HepG2 (cell line): ENCODE data around the gene ABHD2. TPM values are rescaled to one million over a fixed set of nuclear protein-coding genes. Genes with fewer than 3 reads are reported as not detected.

Source experiments
- ARID2 ChIP-seq: sonication (generic); formaldehyde crosslinking; IDR thresholded peaks from 2 replicates; pipeline ENCODE4 v1.8.1; 2022; ENCODE audit warnings: mild to moderate bottlenecking, missing genetic modification reagents, borderline replicate concordance
- ARID5B ChIP-seq: IDR thresholded peaks from 2 replicates; pipeline ENCODE4 v1.4.0; 2020; ENCODE audit warnings: mild to moderate bottlenecking, missing genetic modification reagents
- CSRNP2 ChIP-seq: sonication (generic); formaldehyde crosslinking; conservative IDR thresholded peaks from 2 replicates; pipeline ENCODE4 v1.8.0; 2022; ENCODE audit warnings: low read depth, missing genetic modification reagents
- E2F5 ChIP-seq: sonication (generic); formaldehyde crosslinking; conservative IDR thresholded peaks from 2 replicates; pipeline ENCODE4 v1.4.0; 2020; ENCODE audit warnings: missing genetic modification reagents
- HCFC1 ChIP-seq: fragments of 150-350 bp; IDR thresholded peaks from 2 replicates; pipeline ENCODE4 v1.6.1; 2014; ENCODE audit warnings: low read depth, low read length
- HIVEP1 ChIP-seq: sonication (generic); formaldehyde crosslinking; IDR thresholded peaks from 2 replicates; pipeline ENCODE4 v1.4.0; 2020; ENCODE audit warnings: mild to moderate bottlenecking, missing genetic modification reagents
- IKZF4 ChIP-seq: sonication (generic); formaldehyde crosslinking; IDR thresholded peaks from 2 replicates; pipeline ENCODE4 v1.5.1; 2020; ENCODE audit warnings: borderline replicate concordance, mild to moderate bottlenecking, low read depth, missing genetic modification reagents; ENCODE audit errors: not compliant biosample characterization
- NFE2 ChIP-seq: sonication (generic); formaldehyde crosslinking; IDR thresholded peaks from 2 replicates; pipeline ENCODE4 v1.4.0; 2020; ENCODE audit warnings: missing genetic modification reagents
- PRDM4 ChIP-seq: sonication (generic); formaldehyde crosslinking; IDR thresholded peaks from 2 replicates; pipeline ENCODE4 v1.9.0; 2021; ENCODE audit warnings: missing genetic modification reagents, borderline replicate concordance
- SNAPC5 ChIP-seq: sonication (generic); formaldehyde crosslinking; IDR thresholded peaks from 2 replicates; pipeline ENCODE4 v1.8.1; 2023; ENCODE audit warnings: mild to moderate bottlenecking, missing genetic modification reagents, borderline replicate concordance
- ZNF432 ChIP-seq: sonication (generic); formaldehyde crosslinking; IDR thresholded peaks from 2 replicates; pipeline ENCODE4 v1.5.0; 2020; ENCODE audit warnings: missing genetic modification reagents, mild to moderate bottlenecking, borderline replicate concordance
- ZNF619 ChIP-seq: sonication (generic); formaldehyde crosslinking; IDR thresholded peaks from 2 replicates; pipeline ENCODE4 v1.4.0; 2020; ENCODE audit warnings: mild to moderate bottlenecking, missing genetic modification reagents
- ZNF629 ChIP-seq: sonication (generic); formaldehyde crosslinking; conservative IDR thresholded peaks from 2 replicates; pipeline ENCODE4 v1.5.0; 2020; ENCODE audit warnings: missing genetic modification reagents
- ZNF652 ChIP-seq: IDR thresholded peaks from 2 replicates; pipeline ENCODE4 v1.6.1; 2016; ENCODE audit warnings: low read depth, borderline replicate concordance
- polyA plus RNA-seq, 8 experiments: library from polyadenylated mRNA; depleted of rRNA in 3 of 8; stranded (reverse) in 7 of 8; unstranded in 1 of 8; fragments of >200 nt; fragmentation: Illumina TruSeq in 4 of 8; extraction: Trizol in 4 of 8; gene quantifications; 2 replicates each; pipeline versions ENCODE4 v1.2.1 to v1.2.3, GENCODE V29; 2011 to 2016; ENCODE audit warnings: low read depth in 4 of 8, missing spikeins in 1 of 8, mixed read lengths in 1 of 8; ENCODE audit not compliant: insufficient read depth in 1 of 8
- total RNA-seq, 5 experiments: library from RNA; depleted of rRNA; stranded (reverse); fragments of >200 nt; fragmentation: Illumina TruSeq; extraction: Trizol; gene quantifications; 2 replicates each; pipeline ENCODE4 v1.2.3, GENCODE V29; 2016; ENCODE audit warnings: low read depth in 1 of 5

The ABHD2 gene
- total and polyA plus RNA-seq, 2 of the 13 experiments (the other 11 are each of a cell fraction or from before 2014, with no cell fraction given), result 14.8 to 22.4 TPM

GRCh38 chr15:89070197-89071124 is 17.8 kb upstream of the ABHD2 start (continued):
- TF ChIP-seq PRDM4 (no peak), E2F5 (CRISPR knock-in tag) (no peak), ZNF432 (CRISPR knock-in tag) (no peak), ARID2 (CRISPR knock-in tag) (no peak), NFE2 (CRISPR knock-in tag) (no peak), SNAPC5 (CRISPR knock-in tag) (no peak), CSRNP2 (no peak), ZNF652 (CRISPR knock-in tag) (no peak), IKZF4 (CRISPR knock-in tag) (no peak), ARID5B (CRISPR knock-in tag) (peak; percentile 26; the same call in 1 of the 2 replicates), HIVEP1 (no peak), HCFC1 (no peak), ZNF629 (no peak), ZNF619 (CRISPR knock-in tag) (no peak)
